Cerebellar cortex (tissue), 1 donor: Measurements from ENCODE around the gene DMWD.

Source experiments
- DNase-seq: peaks from one replicate; pipeline ENCODE4 v3.0.0-alpha.2; 2015; ENCODE audit warnings: low spot score

DMWD gene

DNA sequence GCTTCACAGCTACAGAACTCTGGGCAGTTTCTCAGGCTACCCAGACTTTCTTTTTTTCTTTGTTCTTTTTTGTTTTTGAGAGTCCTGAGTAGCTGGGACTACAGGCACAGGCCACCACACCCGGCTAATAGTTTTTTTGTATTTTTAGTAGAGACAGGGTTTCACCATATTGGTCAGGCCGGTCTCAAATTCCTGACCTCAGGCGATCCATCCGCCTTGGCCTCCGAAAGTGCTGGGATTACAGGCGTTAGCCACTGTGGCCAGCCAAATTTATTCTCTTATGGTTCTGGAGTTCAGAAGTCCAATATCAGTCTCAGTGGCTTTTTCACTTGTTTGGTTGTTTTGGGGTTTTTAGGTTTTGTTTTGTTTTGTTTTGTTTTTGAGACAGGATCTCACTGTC is 47.0 kb downstream of the DMWD start:
- DNase-seq: no peak

DNA sequence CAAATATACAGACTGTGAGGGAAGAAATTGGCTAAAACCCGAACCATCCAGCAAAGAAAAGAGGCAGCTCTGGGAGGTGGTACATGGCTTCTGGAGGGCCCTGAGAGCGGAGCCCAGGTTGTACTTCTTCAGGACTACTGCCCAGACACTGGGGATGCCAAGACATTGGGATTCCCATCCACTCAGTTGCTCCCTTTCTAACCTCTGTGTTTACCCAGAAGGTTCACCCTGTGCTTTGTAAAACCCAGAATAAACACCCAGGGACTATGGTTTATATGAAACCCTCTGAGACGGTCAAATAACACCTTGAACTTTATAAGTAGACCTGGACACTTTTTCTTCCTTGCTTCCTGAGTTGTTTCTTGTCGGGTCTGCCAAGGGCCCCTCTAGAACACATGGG is 49.7 kb downstream of the DMWD start:
- DNase-seq: no peak

DNA sequence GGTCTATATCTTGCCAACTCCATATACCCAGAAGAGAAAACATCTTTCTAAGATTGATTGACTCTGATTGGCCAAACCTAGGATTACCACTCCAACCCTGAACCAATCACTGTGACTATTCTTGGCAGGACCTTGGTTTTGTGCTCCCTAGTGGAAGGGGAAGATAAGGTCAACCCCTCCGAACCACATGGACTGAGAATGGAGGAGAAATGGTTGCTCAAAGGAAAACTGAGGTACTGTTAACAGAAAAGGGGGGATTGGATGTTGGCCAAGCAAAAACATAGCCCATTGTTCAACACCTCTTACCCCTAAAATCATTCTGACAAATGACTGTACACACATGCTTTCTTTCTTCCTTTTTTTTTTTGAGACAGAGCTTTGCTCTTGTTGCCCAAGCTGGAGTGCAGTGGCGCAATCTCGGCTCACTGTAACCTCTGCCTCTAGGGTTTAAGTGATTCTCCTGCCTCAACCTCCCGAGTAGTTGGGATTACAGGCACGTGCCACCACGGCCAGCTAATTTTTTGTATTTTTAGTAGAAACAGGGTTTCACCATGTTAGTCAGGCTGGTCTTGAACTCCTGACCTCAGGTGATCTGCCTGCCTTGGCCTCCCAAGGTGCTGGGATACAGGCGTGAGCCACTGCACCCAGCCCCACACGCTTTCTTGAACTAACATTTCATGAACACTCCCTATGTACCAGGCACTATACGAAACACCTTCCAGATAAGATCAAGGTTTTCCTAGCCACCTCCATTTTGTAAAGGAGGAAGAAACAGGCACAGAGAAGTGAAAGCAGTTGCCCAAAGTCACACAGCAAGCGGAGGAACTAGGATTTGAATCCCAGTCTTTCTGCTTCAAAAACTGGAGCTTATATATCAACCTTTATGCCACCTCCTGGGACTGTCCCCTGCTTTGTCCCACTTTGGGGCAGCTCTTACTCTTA is 52.9 kb downstream of the DMWD start:
- DNase-seq: no peak

DNA sequence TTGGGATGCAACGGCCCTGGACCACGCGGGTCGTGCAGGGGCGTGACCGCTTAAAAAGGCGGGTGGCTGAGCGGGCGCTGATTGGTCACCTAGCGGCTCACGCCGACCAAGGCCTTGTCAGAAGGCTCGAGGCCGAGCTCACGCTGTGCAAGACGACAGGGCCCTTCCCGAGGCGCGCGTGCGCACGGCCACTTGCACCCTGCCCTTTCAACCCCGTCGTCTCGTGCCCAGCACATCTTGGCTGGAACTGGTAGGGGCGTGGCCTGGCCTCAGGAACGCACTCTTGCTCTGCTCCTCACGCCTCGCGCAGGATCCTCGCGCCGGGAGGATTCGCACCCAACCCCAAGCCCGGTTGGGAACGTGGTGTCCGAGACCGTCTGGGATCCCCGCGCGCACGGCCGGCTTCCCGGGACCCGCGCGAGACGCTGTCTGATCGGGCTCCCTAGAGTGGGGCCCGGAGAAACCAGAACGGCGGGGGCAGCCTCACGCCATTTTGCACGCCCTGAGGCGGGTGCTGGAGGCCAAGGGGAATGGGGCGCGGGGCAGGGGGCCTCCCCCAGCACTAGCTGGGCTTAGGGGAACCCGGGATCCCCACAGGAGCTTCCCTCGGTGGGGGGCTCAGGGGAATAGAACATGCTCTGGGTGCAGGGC is 59.4 kb downstream of the DMWD start, which contains the start of gene MEIOSIN:
TSS of gene MEIOSIN (plus strand) at position 280 of the 651 bp plus-strand sequence. CDS start 1,938 bp downstream, outside the sequence.
- DNase-seq: no peak
